Mononuclear cell (primary cell): ENCODE results near the gene NXPH3. TPM values are rescaled to one million over a fixed set of nuclear protein-coding genes. Genes with fewer than 3 reads are reported as not detected.

Source experiments
- H3K27me3 ChIP-seq: 2 replicates; pipeline ENCODE4 v1.6.0; 2011; ENCODE audit warnings: low read length, control low read depth; ENCODE audit not compliant: insufficient read depth
- H3K4me1 ChIP-seq: 2 replicates; pipeline ENCODE4 v1.5.1; 2011; ENCODE audit warnings: mild to moderate bottlenecking, low read length, control low read depth; ENCODE audit not compliant: insufficient read depth
- H3K4me3 ChIP-seq: 2 replicates; pipeline ENCODE4 v1.5.1; 2011; ENCODE audit warnings: mild to moderate bottlenecking, low read length, moderate library complexity
- H3K9me3 ChIP-seq: 2 replicates; pipeline ENCODE4 v1.5.1; 2011; ENCODE audit warnings: low read depth, mild to moderate bottlenecking, control low read depth, low read length
- total RNA-seq: library from RNA; depleted of rRNA; stranded (reverse); fragments of >200 nt; gene quantifications from one replicate; pipeline ENCODE4 v1.2.3, GENCODE V29; 2012

The NXPH3 gene
- not detected for total RNA-seq

- Histone ChIP-seq H3K9me3 (no peaks in the 10 kb centered on the region), H3K27me3 (peaks cover 35% of the 10 kb centered on the region), H3K4me3 (no peak within 1 kb of the TSS), H3K4me1 (peaks cover 12% of the 10 kb centered on the region)
Observed at GRCh38 chr17:49575679-49576087, at the start of gene NXPH3. NXPH3 (plus strand) TSS chr17:49575871; CDS start chr17:49576220, 349 bp downstream.

GRCh38 chr17:49527927-49528651 is 47.6 kb upstream of the NXPH3 start:
- Histone ChIP-seq H3K4me1 (no peaks in the 10 kb centered on the region), H3K4me3 (no peak overlapping the region), H3K27me3 (no peaks in the 10 kb centered on the region), H3K9me3 (no peaks in the 10 kb centered on the region)

GRCh38 chr17:49528966-49529365 is 46.7 kb upstream of the NXPH3 start:
- Histone ChIP-seq H3K4me1 (no peaks in the 10 kb centered on the region), H3K27me3 (no peaks in the 10 kb centered on the region), H3K9me3 (no peaks in the 10 kb centered on the region), H3K4me3 (no peak overlapping the region)

- H3K27me3 ChIP-seq: no peaks in the 10 kb centered on the region
- H3K4me3 ChIP-seq: no peak overlapping the region
- H3K4me1 ChIP-seq: no peaks in the 10 kb centered on the region
- H3K9me3 ChIP-seq: no peaks in the 10 kb centered on the region
Observed at GRCh38 chr17:49530118-49530517, 45.6 kb upstream of the NXPH3 start.

GRCh38 chr17:49543860-49544259 is 31.8 kb upstream of the NXPH3 start:
- Histone ChIP-seq H3K4me1 (no peaks in the 10 kb centered on the region), H3K27me3 (no peaks in the 10 kb centered on the region), H3K4me3 (no peak overlapping the region), H3K9me3 (no peaks in the 10 kb centered on the region)

GRCh38 chr17:49545007-49545660 is 30.5 kb upstream of the NXPH3 start:
- Histone ChIP-seq H3K4me3 (no peak overlapping the region), H3K27me3 (no peaks in the 10 kb centered on the region), H3K9me3 (no peaks in the 10 kb centered on the region), H3K4me1 (no peaks in the 10 kb centered on the region)

- Histone ChIP-seq H3K4me3 (no peak overlapping the region), H3K9me3 (no peaks in the 10 kb centered on the region), H3K27me3 (no peaks in the 10 kb centered on the region), H3K4me1 (no peaks in the 10 kb centered on the region)
Observed at GRCh38 chr17:49545806-49546545, 29.7 kb upstream of the NXPH3 start.

- Histone ChIP-seq H3K9me3 (no peaks in the 10 kb centered on the region), H3K4me3 (no peak overlapping the region), H3K4me1 (no peaks in the 10 kb centered on the region), H3K27me3 (no peaks in the 10 kb centered on the region)
Observed at GRCh38 chr17:49546546-49547535, 28.8 kb upstream of the NXPH3 start.

GRCh38 chr17:49547566-49547965 is 28.1 kb upstream of the NXPH3 start:
- Histone ChIP-seq H3K4me3 (no peak overlapping the region), H3K9me3 (no peaks in the 10 kb centered on the region), H3K27me3 (no peaks in the 10 kb centered on the region), H3K4me1 (no peaks in the 10 kb centered on the region)

- Histone ChIP-seq H3K4me3 (no peak overlapping the region), H3K27me3 (no peaks in the 10 kb centered on the region), H3K9me3 (no peaks in the 10 kb centered on the region), H3K4me1 (no peaks in the 10 kb centered on the region)
Observed at GRCh38 chr17:49548051-49548505, 27.6 kb upstream of the NXPH3 start.

- H3K4me1 ChIP-seq: no peaks in the 10 kb centered on the region
- no peak overlapping the region for H3K4me3 ChIP-seq
- no peaks in the 10 kb centered on the region for H3K27me3 ChIP-seq
- H3K9me3 ChIP-seq: no peaks in the 10 kb centered on the region
Observed at GRCh38 chr17:49548506-49549310, 27.0 kb upstream of the NXPH3 start.

GRCh38 chr17:49549311-49549605 is 26.4 kb upstream of the NXPH3 start:
- no peaks in the 10 kb centered on the region for H3K4me1 ChIP-seq
- no peaks in the 10 kb centered on the region for H3K9me3 ChIP-seq
- no peak overlapping the region for H3K4me3 ChIP-seq

GRCh38 chr17:49549691-49550678 is 25.7 kb upstream of the NXPH3 start:
- Histone ChIP-seq H3K27me3 (no peaks in the 10 kb centered on the region), H3K4me1 (no peaks in the 10 kb centered on the region), H3K9me3 (no peaks in the 10 kb centered on the region), H3K4me3 (no peak overlapping the region)

More at GRCh38 chr17:49549311-49549605, 26.4 kb upstream of the NXPH3 start:
- no peaks in the 10 kb centered on the region for H3K27me3 ChIP-seq
